Panc1 (cell line): ENCODE results near the gene ITK. TPM values are rescaled to one million over a fixed set of nuclear protein-coding genes. Genes with fewer than 3 reads are reported as not detected.

Experiments used
- ATAC-seq: fragments of 200-7000 bp; cut with Tn5 transposase; 2 replicates; pipeline ENCODE4 v1.9.1; 2020; ENCODE audit warnings: mild to moderate bottlenecking, moderate library complexity
- BruUV-seq: library from RNA; stranded (reverse); fragments of 400-500 nt; replicated peaks from 2 replicates; lab custom pipeline; 2021; lab: Mats Ljungman, UMichigan
- CTCF ChIA-PET: fragments of 300-600 bp; sonication (Branson Sonifier 250); formaldehyde crosslinking; loops from one replicate; lab custom pipeline; 2022; ENCODE audit warnings: antibody characterized with exemption; lab: Charles Lee
- POLR2A ChIA-PET: fragments of 300-600 bp; sonication (Branson Sonifier 250); formaldehyde crosslinking; loops from one replicate; lab custom pipeline; 2022; ENCODE audit warnings: antibody characterized with exemption; lab: Charles Lee
- DNase-seq: peaks from one replicate; pipeline ENCODE4 v3.0.0-alpha.2; 2010; ENCODE audit warnings: low read depth, low spot score
- H3K27ac ChIP-seq: 2 replicates; pipeline ENCODE4 v1.5.1; 2011; ENCODE audit warnings: mild to moderate bottlenecking, low read length, inconsistent platforms
- H3K27me3 ChIP-seq: fragments of 200-500 bp; sonication (Bioruptor generic); 2 replicates; pipeline ENCODE4 v1.6.0; 2014; ENCODE audit warnings: low read length, inconsistent platforms; ENCODE audit not compliant: control insufficient read depth, insufficient read depth
- H3K36me3 ChIP-seq: fragments of 200-500 bp; sonication (Bioruptor generic); 2 replicates; pipeline ENCODE4 v1.5.1; 2014; ENCODE audit warnings: inconsistent platforms, mild to moderate bottlenecking, low read length, moderate library complexity; ENCODE audit not compliant: control insufficient read depth, insufficient read depth
- H3K4me1 ChIP-seq: 2 replicates; pipeline ENCODE4 v1.5.1; 2011; ENCODE audit warnings: inconsistent platforms, mild to moderate bottlenecking, low read length, moderate library complexity; ENCODE audit not compliant: control insufficient read depth, insufficient read depth
- H3K4me3 ChIP-seq, 2 experiments: 2 replicates each; pipeline ENCODE4 v1.5.1; 2011 to 2012; ENCODE audit warnings: low read depth in 2 of 2, low read length in 2 of 2, mild to moderate bottlenecking in 2 of 2, inconsistent platforms in 1 of 2, moderate library complexity in 1 of 2
- H3K9me3 ChIP-seq: fragments of 200-500 bp; sonication (Bioruptor generic); 2 replicates; pipeline ENCODE4 v1.5.1; 2014; ENCODE audit warnings: low read depth, mild to moderate bottlenecking, inconsistent platforms, low read length, moderate library complexity; ENCODE audit not compliant: control insufficient read depth, insufficient read depth
- CTCF ChIP-seq: fragments of 450-650 bp; IDR thresholded peaks from 2 replicates; pipeline ENCODE4 v1.5.1; 2017; ENCODE audit warnings: mild to moderate bottlenecking
- POLR2AphosphoS5 ChIP-seq: IDR thresholded peaks from 2 replicates; pipeline ENCODE4 v1.6.1; 2012; ENCODE audit warnings: mild to moderate bottlenecking, low read depth, low read length, moderate library complexity
- SIN3A ChIP-seq: IDR thresholded peaks from 2 replicates; pipeline ENCODE4 v1.6.1; 2012; ENCODE audit warnings: low read depth, mild to moderate bottlenecking, low read length, moderate library complexity, borderline replicate concordance; ENCODE audit not compliant: insufficient read depth
- TCF7L2 ChIP-seq: IDR thresholded peaks from 2 replicates; pipeline ENCODE4 v1.6.1; 2011; ENCODE audit warnings: mild to moderate bottlenecking, low read depth, low read length, inconsistent platforms
- in situ Hi-C: cut with HindIII; loops from 2 replicates; pipeline ENCODE4 v1.10.0; 2016; ENCODE audit warnings: low sequenced_read_pairs, low pct_unique_long_range_greater_than_20kb
- intact Hi-C: fragments of 100-400 bp; cut with micrococcal nuclease; formaldehyde crosslinking; loops from one replicate; pipeline ENCODE4 v1.10.0; 2022; ENCODE audit not compliant: unreplicated experiment
- total RNA-seq: library from RNA; stranded (reverse); gene quantifications from one replicate; pipeline ENCODE4 v1.2.1, GENCODE V29; 2021; ENCODE audit not compliant: unreplicated experiment
- TF ChIP-seq, protein P1 (sequence below), 2 experiments: IDR thresholded peaks; 2 replicates each; pipeline ENCODE4 v1.6.1; 2011 to 2012; ENCODE audit warnings: low read depth in 2 of 2, control low read depth in 1 of 2, low read length in 1 of 2, mild to moderate bottlenecking in 1 of 2, moderate library complexity in 1 of 2; ENCODE audit not compliant: insufficient read depth in 1 of 2

ITK gene
- total RNA-seq, 1 experiment from 2014 or later = 0.26 TPM

DNA sequence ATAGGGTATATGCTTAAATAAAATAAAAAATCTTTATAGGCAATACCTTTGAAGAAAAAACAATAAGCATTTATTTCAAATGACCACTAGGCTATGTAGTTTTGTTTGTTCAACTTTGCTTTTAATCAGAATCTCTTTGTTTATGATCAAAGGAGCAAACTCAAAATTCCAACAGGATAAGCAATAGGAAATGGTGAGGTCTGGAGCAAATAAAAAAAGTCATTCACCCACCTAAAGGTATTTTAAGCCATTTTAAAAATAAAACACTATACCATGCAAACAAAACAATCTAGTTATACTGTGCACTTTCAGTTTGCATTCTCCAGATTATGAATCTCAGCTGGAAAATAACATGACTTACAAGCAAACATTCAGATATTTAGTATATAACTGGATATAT is 50.0 kb downstream of the ITK start:
- no peak for DNase-seq
- CTCF ChIA-PET = no interaction called here
- Histone ChIP-seq H3K27me3 (no peaks in the 10 kb centered on the region), H3K36me3 (no peaks in the 10 kb centered on the region), H3K4me1 (no peaks in the 10 kb centered on the region), H3K4me3 (no peak overlapping the region), H3K27ac (no peak overlapping the region), H3K9me3 (no peaks in the 10 kb centered on the region)
- ATAC-seq = no peak
- POLR2A ChIA-PET = no interaction called here
- no TSS peak for BruUV-seq
- TF ChIP-seq, protein P1, sequence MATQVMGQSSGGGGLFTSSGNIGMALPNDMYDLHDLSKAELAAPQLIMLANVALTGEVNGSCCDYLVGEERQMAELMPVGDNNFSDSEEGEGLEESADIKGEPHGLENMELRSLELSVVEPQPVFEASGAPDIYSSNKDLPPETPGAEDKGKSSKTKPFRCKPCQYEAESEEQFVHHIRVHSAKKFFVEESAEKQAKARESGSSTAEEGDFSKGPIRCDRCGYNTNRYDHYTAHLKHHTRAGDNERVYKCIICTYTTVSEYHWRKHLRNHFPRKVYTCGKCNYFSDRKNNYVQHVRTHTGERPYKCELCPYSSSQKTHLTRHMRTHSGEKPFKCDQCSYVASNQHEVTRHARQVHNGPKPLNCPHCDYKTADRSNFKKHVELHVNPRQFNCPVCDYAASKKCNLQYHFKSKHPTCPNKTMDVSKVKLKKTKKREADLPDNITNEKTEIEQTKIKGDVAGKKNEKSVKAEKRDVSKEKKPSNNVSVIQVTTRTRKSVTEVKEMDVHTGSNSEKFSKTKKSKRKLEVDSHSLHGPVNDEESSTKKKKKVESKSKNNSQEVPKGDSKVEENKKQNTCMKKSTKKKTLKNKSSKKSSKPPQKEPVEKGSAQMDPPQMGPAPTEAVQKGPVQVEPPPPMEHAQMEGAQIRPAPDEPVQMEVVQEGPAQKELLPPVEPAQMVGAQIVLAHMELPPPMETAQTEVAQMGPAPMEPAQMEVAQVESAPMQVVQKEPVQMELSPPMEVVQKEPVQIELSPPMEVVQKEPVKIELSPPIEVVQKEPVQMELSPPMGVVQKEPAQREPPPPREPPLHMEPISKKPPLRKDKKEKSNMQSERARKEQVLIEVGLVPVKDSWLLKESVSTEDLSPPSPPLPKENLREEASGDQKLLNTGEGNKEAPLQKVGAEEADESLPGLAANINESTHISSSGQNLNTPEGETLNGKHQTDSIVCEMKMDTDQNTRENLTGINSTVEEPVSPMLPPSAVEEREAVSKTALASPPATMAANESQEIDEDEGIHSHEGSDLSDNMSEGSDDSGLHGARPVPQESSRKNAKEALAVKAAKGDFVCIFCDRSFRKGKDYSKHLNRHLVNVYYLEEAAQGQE (IDR thresholded peaks at IDR 0.05; ENCODE audit: insufficient read depth in 1 of 2, low read depth in 2 of 2, low read length in 1 of 2) = no peak
- TF ChIP-seq POLR2AphosphoS5 (no peak), SIN3A (no peak), CTCF (no peak), TCF7L2 (no peak)
- in situ Hi-C loops (no loop called here), intact Hi-C loops (no loop called here)

DNA sequence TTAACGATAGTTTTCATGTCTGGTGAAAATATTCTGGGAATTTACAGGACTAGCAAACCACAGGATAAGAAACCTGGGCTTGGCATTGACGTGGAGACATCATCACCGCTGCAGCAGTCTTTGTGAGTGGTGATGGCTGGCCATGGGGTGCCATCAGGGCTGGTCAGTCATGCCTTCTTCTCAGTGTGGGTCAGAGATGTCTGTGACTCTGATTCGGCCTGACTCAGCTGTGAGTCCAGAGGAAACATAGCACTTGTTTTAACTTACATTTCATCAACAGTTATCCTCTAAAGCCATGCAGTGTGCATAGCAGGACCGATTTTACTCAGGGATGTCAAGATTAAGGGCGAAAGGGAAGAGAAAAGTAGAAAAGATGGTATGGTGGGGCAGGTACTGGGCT is 52.1 kb downstream of the ITK start:
- POLR2A ChIA-PET = no interaction called here
- no peak for TF ChIP-seq POLR2AphosphoS5
- TF ChIP-seq SIN3A = no peak
- no peak for TF ChIP-seq TCF7L2
- TF ChIP-seq, protein P1 (IDR thresholded peaks at IDR 0.05; ENCODE audit: insufficient read depth in 1 of 2, low read depth in 2 of 2, low read length in 1 of 2) = no peak
- no peak for TF ChIP-seq CTCF
- ATAC-seq (no peak), DNase-seq (no peak)
- Histone ChIP-seq H3K36me3 (no peaks in the 10 kb centered on the region), H3K27ac (no peak overlapping the region), H3K27me3 (peaks cover under 1% of the 10 kb centered on the region; the same call in 1 of the 2 replicates), H3K9me3 (no peaks in the 10 kb centered on the region), H3K4me1 (no peaks in the 10 kb centered on the region), H3K4me3 (no peak overlapping the region)
- intact Hi-C loops = no loop called here
- no TSS peak for BruUV-seq
- CTCF ChIA-PET = no interaction called here
- in situ Hi-C loops = no loop called here
